T-helper 2 cell treated with Interferon-gamma antibody and Interleukin-4, amounts not matched to agents 5 μg/mL and 100 μg/mL, for 36 hours (primary cell): ENCODE measurements around the gene LATS2.

Source experiments
- DNase-seq: peaks from one replicate; pipeline ENCODE4 v3.0.0; 2021; ENCODE audit warnings: low spot score
- H3K27ac Mint-ChIP-seq: one replicate; pipeline ENCODE4 v1.8.0; 2021; ENCODE audit warnings: mild to moderate bottlenecking, mixed read lengths
- H3K27me3 Mint-ChIP-seq: one replicate; pipeline ENCODE4 v1.8.0; 2021; ENCODE audit warnings: low read depth, mixed read lengths
- H3K36me3 Mint-ChIP-seq: one replicate; pipeline ENCODE4 v1.8.0; 2021; ENCODE audit warnings: low read depth, mixed read lengths
- H3K4me1 Mint-ChIP-seq: one replicate; pipeline ENCODE4 v1.8.0; 2021; ENCODE audit warnings: low read depth, mixed read lengths
- H3K4me3 Mint-ChIP-seq: one replicate; pipeline ENCODE4 v1.8.0; 2022; ENCODE audit warnings: mild to moderate bottlenecking, moderate library complexity, mixed read lengths
- H3K9me3 Mint-ChIP-seq: one replicate; pipeline ENCODE4 v1.8.0; 2021; ENCODE audit warnings: mixed read lengths

LATS2 gene

GRCh38 chr13:20994441-20994821, 67.0 kb downstream of the LATS2 start:
- Mint-ChIP-seq H3K4me3 (no peak overlapping the region), H3K27me3 (peaks cover 3% of the 10 kb centered on the region), H3K36me3 (no peaks in the 10 kb centered on the region), H3K4me1 (peaks cover 8% of the 10 kb centered on the region), H3K27ac (no peak overlapping the region), H3K9me3 (no peaks in the 10 kb centered on the region)
- DNase-seq = no peak

- no peaks in the 10 kb centered on the region for H3K36me3 Mint-ChIP-seq
- no peak for DNase-seq
- H3K9me3 Mint-ChIP-seq = no peaks in the 10 kb centered on the region
- no peak overlapping the region for H3K4me3 Mint-ChIP-seq
- H3K4me1 Mint-ChIP-seq = peaks cover 8% of the 10 kb centered on the region
- H3K27ac Mint-ChIP-seq = no peak overlapping the region
- H3K27me3 Mint-ChIP-seq = peaks cover 3% of the 10 kb centered on the region
These were observed 67.5 kb downstream of the LATS2 start for GRCh38 chr13:20993661-20994440.

- Mint-ChIP-seq H3K4me3 (no peak overlapping the region), H3K27me3 (peaks cover 3% of the 10 kb centered on the region), H3K9me3 (no peaks in the 10 kb centered on the region), H3K4me1 (peaks cover 8% of the 10 kb centered on the region), H3K27ac (no peak overlapping the region), H3K36me3 (no peaks in the 10 kb centered on the region)
- DNase-seq = no peak
These were observed 68.2 kb downstream of the LATS2 start for GRCh38 chr13:20993211-20993610.

GRCh38 chr13:20991741-20992520, 69.5 kb downstream of the LATS2 start:
- H3K9me3 Mint-ChIP-seq = no peaks in the 10 kb centered on the region
- no peak for DNase-seq
- peaks cover 8% of the 10 kb centered on the region for H3K4me1 Mint-ChIP-seq
- H3K4me3 Mint-ChIP-seq = no peak overlapping the region
- H3K36me3 Mint-ChIP-seq = no peaks in the 10 kb centered on the region
- no peak overlapping the region for H3K27ac Mint-ChIP-seq
- H3K27me3 Mint-ChIP-seq = peaks cover 3% of the 10 kb centered on the region

GRCh38 chr13:20990910-20991525, 70.4 kb downstream of the LATS2 start:
- no peaks in the 10 kb centered on the region for H3K9me3 Mint-ChIP-seq
- H3K36me3 Mint-ChIP-seq = no peaks in the 10 kb centered on the region
- no peak overlapping the region for H3K27ac Mint-ChIP-seq
- DNase-seq = no peak
- H3K4me3 Mint-ChIP-seq = no peak overlapping the region
- H3K4me1 Mint-ChIP-seq = peaks cover 11% of the 10 kb centered on the region
- peaks cover 3% of the 10 kb centered on the region for H3K27me3 Mint-ChIP-seq

- Mint-ChIP-seq H3K9me3 (no peaks in the 10 kb centered on the region), H3K4me1 (peaks cover 13% of the 10 kb centered on the region), H3K36me3 (no peaks in the 10 kb centered on the region), H3K27ac (no peak overlapping the region), H3K4me3 (no peak overlapping the region), H3K27me3 (no peaks in the 10 kb centered on the region)
- DNase-seq = no peak
These were observed 71.6 kb downstream of the LATS2 start for GRCh38 chr13:20989656-20990321.

GRCh38 chr13:20988909-20989655, 72.3 kb downstream of the LATS2 start:
- no peak overlapping the region for H3K27ac Mint-ChIP-seq
- no peaks in the 10 kb centered on the region for H3K36me3 Mint-ChIP-seq
- peaks cover 11% of the 10 kb centered on the region for H3K4me1 Mint-ChIP-seq
- H3K4me3 Mint-ChIP-seq = no peak overlapping the region
- H3K27me3 Mint-ChIP-seq = no peaks in the 10 kb centered on the region
- H3K9me3 Mint-ChIP-seq = no peaks in the 10 kb centered on the region
- no peak for DNase-seq

- Mint-ChIP-seq H3K36me3 (no peaks in the 10 kb centered on the region), H3K9me3 (no peaks in the 10 kb centered on the region), H3K27me3 (no peaks in the 10 kb centered on the region), H3K4me1 (peaks cover 5% of the 10 kb centered on the region), H3K27ac (no peak overlapping the region), H3K4me3 (no peak overlapping the region)
- DNase-seq = no peak
These were observed 73.1 kb downstream of the LATS2 start for GRCh38 chr13:20988033-20988908.

GRCh38 chr13:20987599-20987998, 73.8 kb downstream of the LATS2 start:
- Mint-ChIP-seq H3K4me1 (peaks cover 4% of the 10 kb centered on the region), H3K27ac (no peak overlapping the region), H3K4me3 (no peak overlapping the region), H3K36me3 (no peaks in the 10 kb centered on the region), H3K27me3 (no peaks in the 10 kb centered on the region), H3K9me3 (no peaks in the 10 kb centered on the region)
- DNase-seq = no peak

GRCh38 chr13:20984879-20985278, 76.5 kb downstream of the LATS2 start:
- no peaks in the 10 kb centered on the region for H3K9me3 Mint-ChIP-seq
- no peak for DNase-seq

GRCh38 chr13:20983386-20983785, 78.0 kb downstream of the LATS2 start:
- H3K4me3 Mint-ChIP-seq = no peak overlapping the region
- peaks cover 4% of the 10 kb centered on the region for H3K4me1 Mint-ChIP-seq
- no peak for DNase-seq
- H3K27me3 Mint-ChIP-seq = no peaks in the 10 kb centered on the region
- no peak overlapping the region for H3K27ac Mint-ChIP-seq
- no peaks in the 10 kb centered on the region for H3K9me3 Mint-ChIP-seq
- no peaks in the 10 kb centered on the region for H3K36me3 Mint-ChIP-seq

More at GRCh38 chr13:20984879-20985278, 76.5 kb downstream of the LATS2 start:
- Mint-ChIP-seq H3K27ac (no peak overlapping the region), H3K4me1 (peaks cover 4% of the 10 kb centered on the region), H3K36me3 (no peaks in the 10 kb centered on the region), H3K4me3 (no peak overlapping the region), H3K27me3 (no peaks in the 10 kb centered on the region)

- no peak overlapping the region for H3K4me3 Mint-ChIP-seq
- H3K27me3 Mint-ChIP-seq = no peaks in the 10 kb centered on the region
- no peak overlapping the region for H3K27ac Mint-ChIP-seq
- no peak for DNase-seq
- no peaks in the 10 kb centered on the region for H3K36me3 Mint-ChIP-seq
- H3K9me3 Mint-ChIP-seq = no peaks in the 10 kb centered on the region
- peaks cover 4% of the 10 kb centered on the region for H3K4me1 Mint-ChIP-seq
These were observed 79.9 kb downstream of the LATS2 start for GRCh38 chr13:20981370-20982095.
